Activated T-helper 1 cell treated with anti-CD3 and anti-CD28 coated beads, Interleukin-2, amount 50 U/mL, for 16 hours (primary cell): ENCODE results near the gene IFITM2.
"Not testable (repeated sequence)": the region's sequence is repeated elsewhere in the genome, so short reads cannot be mapped to it uniquely, and the experiment has no call there.

Experiments used
- DNase-seq, 2 donors: peaks; one replicate each; pipeline ENCODE4 v3.0.0-alpha.2; 2020; ENCODE audit warnings: low read depth in 1 of 2, low spot score in 1 of 2

Gene IFITM2

GRCh38 chr11:339963-340362 lies 32.3 kb downstream of the IFITM2 start:
- DNase-seq: no peak

- DNase-seq: no peak
These were observed 33.2 kb downstream of the IFITM2 start for GRCh38 chr11:340539-341512.

DNA sequence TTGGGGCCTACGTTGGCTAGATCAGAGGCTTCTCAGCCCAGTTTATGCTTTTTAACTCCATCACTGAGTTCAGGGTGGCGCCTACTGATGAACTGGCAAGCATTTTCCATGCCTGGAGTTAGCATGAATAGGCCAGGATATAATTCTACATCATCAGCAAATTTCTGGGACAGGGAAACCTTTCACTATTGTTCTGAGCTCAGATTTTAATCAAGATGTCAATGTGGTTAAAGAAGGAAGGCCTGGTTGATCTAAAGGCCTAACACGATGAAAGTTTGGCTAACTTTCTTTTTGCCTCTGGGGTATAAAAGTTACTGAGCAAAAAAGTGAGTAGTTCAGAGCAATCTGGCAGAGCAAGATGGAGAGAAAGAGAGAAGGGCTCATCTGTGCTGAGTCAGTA lies 34.7 kb downstream of the IFITM2 start:
- no peak for DNase-seq

GRCh38 chr11:344836-345578 lies 37.4 kb downstream of the IFITM2 start:
- DNase-seq: no peak

DNA sequence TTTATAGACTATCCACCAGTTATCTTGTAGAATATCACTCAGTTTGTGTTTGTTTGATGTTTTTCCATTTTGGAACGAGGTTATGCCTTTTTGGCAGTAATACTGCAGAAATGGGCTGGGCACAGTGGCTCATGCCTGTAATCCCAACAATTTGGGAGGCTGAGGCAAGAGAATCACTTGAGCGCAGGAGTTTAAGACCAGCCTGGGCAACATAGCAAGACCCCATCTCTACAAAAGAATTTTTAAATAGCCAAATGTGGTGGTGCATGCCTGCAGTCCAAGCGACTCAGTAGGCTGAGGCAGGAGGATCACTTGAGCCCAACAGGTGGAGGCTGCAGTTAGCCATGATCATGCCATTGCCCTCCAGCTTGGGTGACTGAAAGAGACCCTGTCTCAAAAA lies 38.9 kb downstream of the IFITM2 start:
- DNase-seq: no peak

GRCh38 chr11:349270-349954 lies 41.8 kb downstream of the IFITM2 start:
- DNase-seq: not testable (repeated sequence)

DNA sequence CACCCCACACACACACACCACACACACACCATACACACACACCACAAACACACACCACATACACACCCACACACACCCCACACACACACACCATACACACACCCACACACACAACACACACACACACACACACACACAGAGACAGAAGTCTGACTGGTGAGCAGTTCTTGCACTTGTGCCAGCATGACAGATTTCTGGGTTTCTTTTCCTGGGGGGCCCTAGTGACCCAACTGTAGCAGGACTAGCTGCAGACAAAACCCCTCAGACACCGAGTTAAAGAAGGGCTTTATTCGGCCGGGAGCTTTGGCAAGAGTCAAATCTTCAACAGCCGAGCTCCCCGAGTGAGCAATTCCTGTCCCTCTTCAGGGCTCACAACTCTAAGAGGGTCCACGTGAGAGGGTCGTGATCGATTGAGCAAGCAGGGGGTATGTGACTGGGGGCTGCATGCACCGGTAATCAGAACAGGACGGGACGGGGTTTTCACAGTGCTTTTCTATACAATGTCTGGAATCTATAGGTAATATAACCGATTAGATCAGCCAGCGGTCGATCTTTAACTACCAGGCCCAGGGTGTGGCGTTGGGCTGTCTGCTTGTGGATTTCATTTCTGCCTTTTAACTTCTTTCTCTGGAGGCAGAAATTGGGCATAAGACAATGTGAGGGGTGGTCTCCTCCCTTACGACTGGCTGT lies 42.6 kb downstream of the IFITM2 start:
- DNase-seq: not testable (repeated sequence)

DNA sequence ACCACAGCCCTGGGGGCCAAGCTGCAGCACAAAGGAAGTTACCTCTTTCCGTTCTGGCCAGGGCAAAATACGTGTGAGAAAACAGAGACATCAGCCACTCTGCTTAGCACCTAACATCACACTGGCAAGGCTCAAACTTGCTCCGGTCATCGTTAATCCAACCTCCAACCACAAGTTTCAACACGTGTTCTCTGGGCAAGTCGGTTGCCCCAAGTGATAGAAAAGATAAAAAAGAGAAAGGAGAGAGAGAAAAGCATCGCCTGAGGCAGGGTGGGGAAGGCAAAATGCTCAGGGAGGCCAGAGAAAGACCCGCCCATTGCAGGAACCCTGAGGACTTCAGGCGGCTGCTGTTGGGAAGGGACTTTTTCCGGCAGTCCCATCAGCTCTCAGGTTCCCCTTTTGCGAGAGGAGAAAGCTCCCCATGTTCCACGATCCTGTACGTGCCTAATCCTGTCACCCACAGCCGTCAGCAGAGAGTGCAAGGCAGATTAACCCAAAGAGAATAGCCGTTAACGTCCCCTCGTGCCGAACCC lies 43.2 kb downstream of the IFITM2 start:
- DNase-seq: no peak

GRCh38 chr11:351411-351810 lies 43.8 kb downstream of the IFITM2 start:
- DNase-seq: no peak

GRCh38 chr11:352456-353031 lies 44.9 kb downstream of the IFITM2 start:
- no peak for DNase-seq

DNA sequence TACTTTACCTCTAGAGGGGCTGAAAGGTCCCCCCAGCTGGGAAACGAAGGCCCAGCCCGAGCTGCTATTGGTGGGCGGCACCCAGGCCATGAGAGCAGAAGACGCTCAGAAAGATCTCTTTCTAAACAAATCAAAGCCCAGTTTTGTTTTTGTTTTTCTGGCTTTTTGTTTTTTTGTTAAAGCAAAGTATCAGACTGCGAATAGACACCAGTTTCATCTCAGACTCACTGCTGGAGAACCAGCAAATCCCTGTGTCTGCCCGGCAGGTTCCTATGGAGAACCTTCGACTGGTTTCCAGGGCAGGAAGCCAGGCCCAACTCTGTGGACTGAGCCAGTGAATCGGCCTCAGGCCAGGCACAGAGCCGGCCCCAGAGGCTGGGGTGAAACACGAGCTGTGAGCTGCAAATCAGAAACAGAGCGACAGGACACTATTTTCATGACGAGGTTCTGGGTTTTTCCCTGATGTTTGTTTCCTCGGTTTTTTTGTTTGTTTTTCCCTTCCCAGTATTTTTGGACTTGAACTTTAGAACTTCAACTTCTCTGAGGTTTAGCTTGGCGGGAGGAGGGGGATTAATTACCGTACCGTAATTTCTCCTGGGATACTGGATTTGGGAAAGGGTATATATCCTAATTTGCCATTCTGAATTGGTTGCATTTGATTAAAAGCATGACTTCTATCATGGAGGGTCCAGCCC lies 45.7 kb downstream of the IFITM2 start:
- no peak for DNase-seq

DNA sequence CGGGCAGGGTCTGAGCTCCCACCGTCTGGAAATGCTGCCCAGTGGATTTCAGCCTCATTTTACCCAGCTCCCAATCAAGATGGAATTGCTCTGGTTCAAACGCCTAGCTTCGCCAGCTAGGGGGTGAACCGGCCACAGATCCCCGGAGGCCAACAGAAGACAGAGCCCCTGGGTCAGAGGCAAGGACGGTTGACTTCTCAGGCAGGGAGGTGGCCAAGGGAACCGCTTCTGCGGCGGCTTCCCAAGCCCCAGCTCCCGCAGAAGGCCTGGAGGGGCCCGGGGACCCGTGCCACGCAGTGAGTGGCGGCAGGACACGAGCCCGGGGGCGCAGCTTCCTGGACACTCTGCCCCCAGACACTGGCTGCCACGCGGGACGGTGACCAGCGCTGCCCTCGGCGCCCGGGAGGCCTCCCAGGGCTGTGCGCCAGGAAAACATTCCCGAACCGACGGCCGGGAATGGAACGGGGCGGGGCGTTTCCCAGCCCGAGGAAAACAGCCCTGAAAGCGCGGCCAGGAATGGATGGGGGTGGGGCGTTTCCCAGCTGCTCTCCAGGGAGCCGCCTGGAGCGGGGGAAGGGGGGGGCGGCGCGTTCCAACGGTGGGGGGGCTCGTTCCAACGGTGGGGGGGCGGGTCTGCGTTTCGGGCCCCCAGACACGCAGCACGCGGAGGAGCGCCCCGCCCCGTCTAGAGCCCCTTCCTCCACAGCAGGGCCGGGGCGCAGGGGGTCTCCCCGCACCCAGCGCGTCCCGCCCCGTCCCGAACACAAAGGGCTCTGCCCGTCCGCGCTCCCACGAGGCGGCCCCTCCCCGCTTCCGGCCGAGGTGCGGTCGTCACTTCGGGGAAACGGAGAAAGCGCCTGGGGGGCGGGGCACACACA lies 48.2 kb downstream of the IFITM2 start:
- DNase-seq: peak; percentile 37 to 80

GRCh38 chr11:356610-357009 lies 49.0 kb downstream of the IFITM2 start:
- no peak for DNase-seq

GRCh38 chr11:357582-357981 lies 50.0 kb downstream of the IFITM2 start:
- no peak for DNase-seq

DNA sequence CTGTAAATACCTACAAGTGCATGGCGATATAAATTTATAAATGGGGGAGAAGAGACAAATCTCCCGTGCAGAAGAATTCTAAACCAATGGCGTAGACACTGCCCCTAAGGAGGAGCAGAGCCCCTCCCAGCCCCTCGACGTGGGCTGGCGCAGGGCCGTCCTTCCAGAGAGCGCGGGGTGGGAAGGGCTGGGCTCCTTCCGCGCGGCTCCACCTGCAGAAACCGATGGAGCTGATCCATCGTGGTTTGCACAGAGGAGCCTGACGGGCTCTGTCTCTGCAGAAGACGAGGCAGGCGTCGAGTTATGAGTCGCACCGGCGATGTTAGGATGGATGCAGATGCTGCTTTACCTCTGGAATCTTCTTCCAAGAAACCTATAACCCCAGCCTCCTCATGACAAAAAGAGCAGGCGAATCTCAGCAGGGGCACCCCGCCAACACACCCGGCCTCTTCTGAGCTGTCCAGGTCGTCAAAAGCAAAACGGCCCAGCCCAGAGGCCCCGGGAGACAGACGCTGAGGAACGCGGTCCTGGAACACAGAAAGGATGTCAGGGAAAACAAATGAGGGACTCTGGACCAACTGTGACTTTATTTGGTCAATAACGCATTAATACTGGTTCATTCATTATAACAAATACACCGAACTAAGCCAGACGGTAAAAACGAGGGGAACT lies 50.6 kb downstream of the IFITM2 start:
- no peak for DNase-seq
